NCI-H1436 treated with DMSO at 0.1 percent for 48 hours (cell line): ENCODE results near the gene CEMP1.

Experiments
- DNase-seq: peaks from one replicate; lab custom pipeline; 2025; lab: John Stamatoyannopoulos, UW

The CEMP1 gene

GRCh38 chr16:2500430-2500917 lies 30.7 kb downstream of the CEMP1 start:
- no peak for DNase-seq

- no peak for DNase-seq
Measured at GRCh38 chr16:2499890-2500429, 31.2 kb downstream of the CEMP1 start.

- no peak for DNase-seq
Measured at GRCh38 chr16:2499454-2499853, 31.8 kb downstream of the CEMP1 start.

- DNase-seq = no peak
Measured at GRCh38 chr16:2498531-2499253, 32.5 kb downstream of the CEMP1 start.

- no peak for DNase-seq
Measured at GRCh38 chr16:2497695-2498484, 33.3 kb downstream of the CEMP1 start.

GRCh38 chr16:2497116-2497630 lies 34.0 kb downstream of the CEMP1 start:
- no peak for DNase-seq

- DNase-seq = no peak
Measured at GRCh38 chr16:2496223-2497115, 34.7 kb downstream of the CEMP1 start.

- no peak for DNase-seq
Measured at GRCh38 chr16:2495041-2495440, 36.2 kb downstream of the CEMP1 start.

- DNase-seq = no peak
Measured at GRCh38 chr16:2494616-2495015, 36.6 kb downstream of the CEMP1 start.

- DNase-seq = no peak
Measured at GRCh38 chr16:2493605-2494004, 37.6 kb downstream of the CEMP1 start.

GRCh38 chr16:2492292-2492691 lies 38.9 kb downstream of the CEMP1 start:
- no peak for DNase-seq

- DNase-seq = no peak
Measured at GRCh38 chr16:2490190-2491105, 40.8 kb downstream of the CEMP1 start.

- no peak for DNase-seq
Measured at GRCh38 chr16:2489581-2489980, 41.6 kb downstream of the CEMP1 start.

GRCh38 chr16:2487903-2488531 lies 43.2 kb downstream of the CEMP1 start:
- no peak for DNase-seq

GRCh38 chr16:2487517-2487842 lies 43.7 kb downstream of the CEMP1 start:
- no peak for DNase-seq

GRCh38 chr16:2486645-2487516 lies 44.3 kb downstream of the CEMP1 start:
- DNase-seq = no peak

GRCh38 chr16:2485811-2486507 lies 45.2 kb downstream of the CEMP1 start:
- no peak for DNase-seq

GRCh38 chr16:2484898-2485508 lies 46.2 kb downstream of the CEMP1 start:
- no peak for DNase-seq
